ENCODE measurements around the gene CLSTN1. TPM values are rescaled to one million over a fixed set of nuclear protein-coding genes. Genes with fewer than 3 reads are reported as not detected.
A peak's percentile ranks its signal among the peaks of the same experiment; 100 is the strongest.
"Not testable (repeated sequence)": the region's sequence is repeated elsewhere in the genome, so short reads cannot be mapped to it uniquely, and the experiment has no call there.

CLSTN1 gene
- total RNA-seq, 1 experiment from 2014 or later = 144 TPM

DNA sequence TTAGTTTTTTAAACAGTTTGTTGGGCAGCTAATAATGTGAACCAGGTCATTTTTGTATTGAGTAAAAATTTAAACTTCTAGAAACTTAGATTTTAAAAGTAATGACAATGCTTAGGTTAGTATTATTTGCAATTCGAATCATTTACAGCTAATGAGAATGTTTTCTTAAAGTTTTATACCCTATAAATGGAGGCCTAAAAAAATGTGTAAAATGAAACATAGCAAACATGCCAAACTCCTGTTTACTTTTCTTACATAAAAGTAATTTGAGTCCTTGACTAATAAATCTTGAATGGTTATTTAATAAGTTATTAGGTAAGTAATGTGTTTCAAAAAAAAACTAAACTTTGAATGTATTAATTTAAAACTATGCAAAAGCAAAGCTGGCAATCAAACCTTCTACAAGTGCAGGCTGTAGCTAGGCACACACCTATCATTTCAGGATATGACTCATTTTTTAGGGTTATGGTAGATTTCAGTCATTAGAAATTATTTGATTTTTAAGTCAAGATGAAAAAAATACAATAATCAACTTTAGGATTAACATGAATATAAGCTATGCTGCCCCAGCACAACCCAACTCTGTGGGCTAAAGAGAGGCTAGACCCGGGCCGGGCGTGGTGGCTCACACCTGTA is 41.5 kb downstream of the CLSTN1 start:
- in situ Hi-C loops (cut with HindIII; ENCODE audit: low pct_unique_long_range_greater_than_20kb, low sequenced_read_pairs) = no loop called here
- no peak for DNase-seq (ENCODE audit: low read depth)

DNA sequence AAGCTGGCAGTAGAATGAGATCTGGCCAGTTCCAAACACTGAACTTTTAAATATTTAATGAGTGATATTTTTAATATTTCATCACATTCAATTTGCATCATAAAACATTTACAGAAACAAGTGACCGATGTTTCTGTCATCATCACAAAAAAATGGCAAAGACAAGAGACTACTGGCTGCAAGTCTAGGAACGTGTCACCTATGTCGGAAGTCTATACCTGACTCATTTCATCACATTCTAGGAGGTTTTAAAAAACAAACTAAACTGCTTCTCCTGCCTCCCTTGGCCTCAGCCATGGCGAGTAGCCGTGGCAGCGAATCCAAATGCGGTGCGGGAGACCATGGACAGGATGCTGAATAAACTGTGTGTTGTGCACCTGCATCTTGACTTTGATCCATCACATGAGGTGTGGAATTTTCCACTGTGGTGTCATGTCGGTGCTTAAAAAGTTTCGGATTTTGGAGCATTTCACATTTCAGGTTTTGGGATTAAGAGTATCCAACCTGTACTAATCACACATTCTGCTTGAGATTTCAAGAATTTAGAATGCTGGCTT is 43.1 kb downstream of the CLSTN1 start:
- no peak for DNase-seq (ENCODE audit: low read depth)
- in situ Hi-C loops (cut with HindIII; ENCODE audit: low pct_unique_long_range_greater_than_20kb, low sequenced_read_pairs) = no loop called here

DNA sequence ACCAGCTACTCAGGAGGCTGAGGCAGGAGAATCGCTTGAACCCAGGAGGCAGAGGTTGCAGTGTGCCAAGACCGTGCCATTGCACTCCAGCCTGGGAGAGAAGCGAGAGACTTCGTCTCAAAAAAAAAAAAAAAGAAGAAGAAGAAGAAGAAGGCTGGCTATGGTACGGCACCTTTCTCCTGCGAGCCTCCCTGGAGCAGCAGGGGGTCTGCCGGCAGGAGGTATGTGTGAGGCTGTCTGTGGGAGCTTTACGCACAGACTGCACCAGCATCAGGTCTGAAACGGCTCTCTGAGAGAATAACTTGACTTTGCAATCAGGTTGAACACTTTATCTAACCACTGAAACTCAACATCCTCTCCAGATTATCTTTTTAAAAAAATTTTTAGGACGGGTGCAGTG is 44.9 kb downstream of the CLSTN1 start:
- in situ Hi-C loops (cut with HindIII; ENCODE audit: low pct_unique_long_range_greater_than_20kb, low sequenced_read_pairs) = no loop called here
- DNase-seq (ENCODE audit: low read depth) = no peak

DNA sequence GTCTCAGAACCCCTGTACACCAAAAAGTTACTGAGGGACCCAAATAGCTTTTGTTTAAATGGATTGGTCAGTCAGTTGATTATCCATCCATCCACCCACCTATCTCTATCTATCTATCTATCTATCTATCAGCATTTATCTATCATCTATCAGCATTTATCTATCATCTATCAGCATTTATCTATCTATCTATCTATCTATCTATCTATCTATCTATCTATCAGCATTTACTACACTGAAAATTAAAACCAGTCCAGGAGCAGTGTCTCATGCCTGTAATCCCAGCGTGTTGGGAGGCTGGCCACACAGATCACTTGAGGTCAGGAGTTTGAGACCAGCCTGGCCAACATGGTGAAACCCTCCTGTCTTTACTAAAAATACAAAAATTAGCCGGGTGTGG is 47.1 kb downstream of the CLSTN1 start:
- DNase-seq (ENCODE audit: low read depth) = no peak
- in situ Hi-C loops (cut with HindIII; ENCODE audit: low pct_unique_long_range_greater_than_20kb, low sequenced_read_pairs) = no loop called here

DNA sequence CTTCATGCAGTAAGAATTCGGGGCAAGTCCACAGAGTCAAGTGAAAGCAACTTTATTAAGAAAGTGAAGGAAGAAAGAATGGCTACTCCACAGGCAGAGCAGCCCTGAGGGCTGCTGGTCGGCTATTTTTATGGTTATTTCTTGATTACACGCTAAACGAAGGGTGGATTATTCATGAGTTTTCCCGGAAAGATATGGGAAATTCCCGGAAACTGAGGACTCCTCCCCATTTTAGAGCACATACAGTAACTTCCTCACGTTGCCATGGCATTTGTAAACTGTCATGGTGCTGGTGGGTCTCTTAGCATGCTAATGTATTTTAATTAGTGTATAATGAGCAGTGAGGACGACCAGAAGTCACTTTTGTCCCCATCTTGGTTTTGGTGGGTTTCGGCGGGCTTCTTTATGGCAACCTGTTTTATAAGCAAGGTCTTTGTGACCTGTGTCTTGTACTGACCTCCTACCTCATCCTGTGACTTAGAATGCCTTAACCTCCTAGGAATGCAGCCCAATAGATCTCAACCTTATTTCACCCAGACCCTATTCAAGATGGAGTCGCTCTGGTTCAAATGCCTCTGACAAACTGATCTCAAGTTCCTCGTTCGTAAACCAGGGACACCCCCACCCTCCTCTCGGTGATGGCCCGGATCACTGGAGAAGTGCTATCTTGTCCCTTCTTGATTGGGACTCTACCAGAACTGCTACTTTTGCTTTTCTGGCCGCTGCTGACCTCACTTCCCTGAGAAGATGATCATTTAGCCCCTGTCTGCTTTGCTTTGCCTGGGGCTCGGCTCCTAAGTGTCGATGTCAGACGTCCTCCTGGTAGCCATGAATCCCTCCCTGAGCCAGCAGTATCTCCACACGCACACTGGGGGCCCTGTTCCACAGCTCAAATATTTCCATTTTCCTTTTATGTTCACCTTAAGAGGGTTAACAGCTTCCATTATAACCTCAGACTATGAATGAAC is 48.8 kb downstream of the CLSTN1 start:
- in situ Hi-C loops (cut with HindIII; ENCODE audit: low pct_unique_long_range_greater_than_20kb, low sequenced_read_pairs) = no loop called here
- no peak for DNase-seq (ENCODE audit: low read depth)

GRCh38 chr1:9770298-9770697 is 53.5 kb downstream of the CLSTN1 start:
- in situ Hi-C loops (cut with HindIII; ENCODE audit: low pct_unique_long_range_greater_than_20kb, low sequenced_read_pairs) = no loop called here
- no peak for DNase-seq (ENCODE audit: low read depth)

DNA sequence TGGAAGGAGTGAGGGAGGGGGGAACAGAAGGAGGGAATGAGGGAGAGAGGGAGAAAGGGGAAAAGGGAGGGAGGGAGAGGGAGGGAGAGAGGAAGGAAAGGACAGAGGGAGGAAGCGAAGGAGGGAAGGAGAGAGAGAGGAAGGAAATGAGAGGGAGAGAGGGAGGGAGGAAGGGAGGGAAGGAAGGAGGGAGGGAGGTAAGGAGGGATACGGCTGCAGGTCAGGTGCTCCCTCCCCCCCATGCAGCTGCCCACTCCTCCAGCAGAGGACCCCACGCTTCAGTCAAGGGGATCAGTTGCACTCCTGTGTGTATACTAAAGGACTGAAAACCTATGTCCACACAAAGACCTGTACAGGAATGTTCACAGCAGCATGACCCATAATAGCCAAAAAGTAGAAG is 54.8 kb downstream of the CLSTN1 start:
- DNase-seq (ENCODE audit: low read depth) = no peak
- in situ Hi-C loops (cut with HindIII; ENCODE audit: low pct_unique_long_range_greater_than_20kb, low sequenced_read_pairs) = no loop called here

- DNase-seq (ENCODE audit: low read depth) = no peak
Measured at GRCh38 chr1:9767964-9768668, 55.6 kb downstream of the CLSTN1 start.

DNA sequence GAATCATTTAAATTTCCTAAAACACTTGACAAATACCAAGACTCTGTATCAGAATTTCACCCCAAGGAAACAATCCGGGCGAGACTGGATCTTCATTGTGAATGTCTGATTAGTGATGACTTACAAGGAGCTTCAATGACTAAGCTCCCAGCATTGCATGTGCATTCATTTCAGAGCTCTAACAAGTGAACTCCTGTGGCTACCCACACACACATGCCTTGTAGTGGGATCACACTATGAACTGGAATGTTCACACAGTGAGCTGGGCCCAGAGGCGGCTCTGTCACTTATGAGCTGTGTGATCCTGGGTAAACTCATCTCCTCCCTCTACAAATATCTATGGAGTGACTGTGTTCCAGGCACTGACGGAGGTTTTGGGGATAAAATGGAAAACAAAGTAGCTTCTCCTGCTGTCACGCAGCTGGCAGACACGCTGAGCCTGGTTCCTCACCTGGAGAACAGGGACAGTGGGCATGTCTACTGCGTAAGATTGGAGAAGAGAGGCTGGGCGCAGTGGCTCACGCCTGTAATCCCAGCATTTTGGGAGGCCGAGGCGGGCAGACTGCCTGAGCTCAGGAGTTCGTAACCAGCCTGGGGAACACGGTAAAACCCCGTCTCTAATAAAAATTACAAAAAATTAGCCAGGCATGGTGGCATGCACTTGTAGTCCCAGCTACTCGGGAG is 56.9 kb downstream of the CLSTN1 start:
- DNase-seq (ENCODE audit: low read depth) = peak; percentile 86
- in situ Hi-C loops (cut with HindIII; ENCODE audit: low pct_unique_long_range_greater_than_20kb, low sequenced_read_pairs) = no loop called here

More at GRCh38 chr1:9767964-9768668, 55.6 kb downstream of the CLSTN1 start:
- in situ Hi-C loops (cut with HindIII; ENCODE audit: low pct_unique_long_range_greater_than_20kb, low sequenced_read_pairs) = no loop called here

DNA sequence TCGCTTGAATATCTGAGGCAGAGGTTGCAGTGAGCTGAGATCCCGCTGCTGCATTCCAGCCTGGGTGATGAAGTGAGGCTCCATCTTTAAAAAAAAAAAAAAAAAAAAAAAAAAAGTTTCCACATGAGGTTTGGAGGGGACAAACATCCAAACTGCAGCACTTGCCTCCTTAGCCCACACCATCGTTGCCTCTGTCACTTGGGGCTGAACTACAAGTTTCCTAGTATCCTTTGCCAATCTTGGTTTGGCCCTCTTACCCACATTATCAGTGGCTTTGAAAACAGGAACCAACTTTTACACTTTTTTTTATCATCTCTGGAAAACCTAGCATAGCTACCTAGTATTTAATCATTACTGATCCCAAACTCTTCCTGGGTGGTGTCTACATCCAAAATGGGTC is 59.2 kb downstream of the CLSTN1 start:
- DNase-seq (ENCODE audit: low read depth) = no peak
- in situ Hi-C loops (cut with HindIII; ENCODE audit: low pct_unique_long_range_greater_than_20kb, low sequenced_read_pairs) = no loop called here

- in situ Hi-C loops (cut with HindIII; ENCODE audit: low pct_unique_long_range_greater_than_20kb, low sequenced_read_pairs) = no loop called here
- DNase-seq (ENCODE audit: low read depth) = no peak
Measured at GRCh38 chr1:9763914-9764313, 59.9 kb downstream of the CLSTN1 start.

DNA sequence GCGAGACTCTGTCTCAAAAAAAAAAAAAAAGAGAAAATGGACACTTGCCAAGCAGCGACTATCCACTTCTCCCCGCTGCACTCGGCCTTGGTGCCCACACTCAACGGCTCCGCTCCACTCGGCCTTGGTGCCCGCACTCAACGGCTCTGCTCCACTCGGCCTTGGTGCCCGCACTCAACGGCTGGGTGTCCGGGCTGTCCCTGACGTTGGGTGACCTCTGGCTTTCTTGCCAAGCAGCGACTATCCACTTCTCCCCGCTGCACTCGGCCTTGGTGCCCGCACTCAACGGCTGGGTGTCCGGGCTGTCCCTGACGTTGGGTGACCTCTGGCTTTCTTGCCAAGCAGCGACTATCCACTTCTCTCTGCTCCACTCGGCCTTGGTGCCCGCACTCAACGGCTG is 61.3 kb downstream of the CLSTN1 start:
- in situ Hi-C loops (cut with HindIII; ENCODE audit: low pct_unique_long_range_greater_than_20kb, low sequenced_read_pairs); DNase-seq (ENCODE audit: low read depth): not testable (repeated sequence)

DNA sequence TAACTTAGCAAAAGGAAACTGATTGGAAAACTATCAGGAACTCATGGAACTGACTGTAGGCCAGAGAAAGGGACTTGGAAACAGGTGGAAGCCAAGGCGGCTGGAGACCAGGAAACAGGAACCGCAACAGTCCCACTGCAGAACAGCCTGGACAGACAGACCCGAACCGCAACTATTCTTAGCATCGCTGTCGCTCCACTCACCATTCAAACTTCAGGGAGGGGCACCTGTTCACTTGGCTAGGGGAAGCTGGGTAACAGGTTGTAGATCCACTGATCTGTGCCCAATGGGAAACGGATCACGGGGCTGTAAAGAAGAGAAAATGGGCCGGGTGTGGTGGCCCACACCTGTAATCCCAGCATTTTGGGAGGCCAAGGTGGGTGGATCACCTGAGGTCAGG is 61.9 kb downstream of the CLSTN1 start:
- in situ Hi-C loops (cut with HindIII; ENCODE audit: low pct_unique_long_range_greater_than_20kb, low sequenced_read_pairs) = no loop called here
- no peak for DNase-seq (ENCODE audit: low read depth)

GRCh38 chr1:9760824-9761223 is 62.9 kb downstream of the CLSTN1 start:
- DNase-seq (ENCODE audit: low read depth) = no peak

DNA sequence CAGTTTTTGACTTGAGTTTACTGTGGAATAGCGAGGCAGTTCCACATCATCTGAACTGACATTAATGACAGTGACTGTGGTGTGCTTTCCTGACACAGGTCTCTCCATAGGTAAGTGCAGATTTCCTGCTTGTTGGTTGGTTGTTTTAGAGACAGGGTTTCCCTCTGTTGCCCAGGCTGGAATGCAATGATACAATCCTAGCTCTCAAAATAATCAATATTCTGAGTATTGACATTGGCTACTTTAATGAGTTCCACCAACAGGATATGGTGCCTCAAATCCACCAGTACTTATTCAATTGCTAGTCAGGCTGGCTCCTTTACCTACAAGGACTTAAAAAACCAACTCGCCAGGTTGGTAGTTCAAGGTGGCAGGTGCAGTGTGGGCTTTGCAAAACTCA is 63.8 kb downstream of the CLSTN1 start:
- in situ Hi-C loops (cut with HindIII; ENCODE audit: low pct_unique_long_range_greater_than_20kb, low sequenced_read_pairs) = no loop called here
- no peak for DNase-seq (ENCODE audit: low read depth)

More at GRCh38 chr1:9760824-9761223, 62.9 kb downstream of the CLSTN1 start:
- in situ Hi-C loops (cut with HindIII; ENCODE audit: low pct_unique_long_range_greater_than_20kb, low sequenced_read_pairs) = no loop called here

DNA sequence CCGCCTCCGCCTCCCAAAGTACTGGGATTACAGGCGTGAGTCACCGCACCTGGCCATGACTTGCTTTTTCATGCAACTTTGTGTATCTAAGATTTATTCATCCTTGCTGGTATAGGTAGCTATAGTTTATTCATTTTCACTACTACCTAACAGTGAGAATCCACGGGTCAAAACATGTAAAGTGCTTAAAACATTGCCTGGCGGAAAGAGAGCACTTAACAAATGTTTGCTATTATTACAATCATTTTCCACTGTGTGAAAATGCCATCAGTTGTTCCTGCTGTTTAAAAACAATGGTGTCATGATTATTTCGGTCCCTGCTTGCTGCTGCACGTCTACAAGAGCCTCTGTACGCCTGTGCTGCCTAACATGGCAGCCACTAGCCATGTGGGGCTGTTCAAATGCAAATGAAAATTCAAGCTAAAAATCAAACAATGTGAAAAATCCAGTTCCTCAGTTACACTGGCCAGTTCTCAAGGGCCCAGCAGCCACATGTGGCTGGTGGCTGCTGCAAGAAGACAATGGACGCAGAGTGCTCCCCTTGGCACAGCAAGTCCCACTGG is 65.1 kb downstream of the CLSTN1 start:
- in situ Hi-C loops (cut with HindIII; ENCODE audit: low pct_unique_long_range_greater_than_20kb, low sequenced_read_pairs) = no loop called here
- DNase-seq (ENCODE audit: low read depth) = no peak

DNA sequence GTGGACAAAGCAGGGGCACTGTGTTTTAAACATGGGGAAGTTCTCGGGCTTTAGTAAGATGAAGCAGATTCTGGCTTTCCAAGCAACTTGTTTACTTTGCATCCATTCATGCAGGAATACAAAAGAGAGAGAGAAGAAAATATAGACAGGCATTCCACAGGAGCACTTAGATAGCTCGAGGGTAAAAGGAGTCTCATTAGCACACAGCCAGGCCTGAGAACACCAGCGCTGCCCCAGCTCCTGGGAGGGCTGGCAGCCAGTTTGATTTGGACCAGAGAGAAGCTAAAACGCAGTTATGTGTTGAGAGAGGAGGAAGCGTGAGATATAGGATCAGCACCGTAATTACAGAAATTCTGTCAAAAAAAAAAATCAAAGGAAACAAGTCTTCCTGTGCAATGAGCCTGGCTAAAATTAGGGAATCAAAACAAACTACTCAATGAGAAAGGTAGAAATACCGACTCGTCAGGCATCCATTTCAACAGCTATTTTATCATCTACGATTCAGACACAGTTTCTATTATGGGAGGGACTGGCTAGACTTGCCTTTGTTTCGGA is 68.2 kb downstream of the CLSTN1 start:
- DNase-seq (ENCODE audit: low read depth) = peak; percentile 12
- in situ Hi-C loops (cut with HindIII; ENCODE audit: low pct_unique_long_range_greater_than_20kb, low sequenced_read_pairs) = no loop called here

- in situ Hi-C loops (cut with HindIII; ENCODE audit: low pct_unique_long_range_greater_than_20kb, low sequenced_read_pairs) = no loop called here
- DNase-seq (ENCODE audit: low read depth) = peak; percentile 36
Measured at GRCh38 chr1:9753121-9753531, 70.6 kb downstream of the CLSTN1 start.

Data from Caki2 (cell line).